Right lobe of liver (tissue), 6 donors: ENCODE measurements around the gene GCKR. TPM values are rescaled to one million over a fixed set of nuclear protein-coding genes. Genes with fewer than 3 reads are reported as not detected.

Source experiments
- ATAC-seq, 4 donors: fragments of 200-7000 bp; cut with Tn5 transposase; one replicate each; pipeline ENCODE4 v1.9.1; 2020; ENCODE audit warnings: mild to moderate bottlenecking in 4 of 4, moderate library complexity in 4 of 4
- DNase-seq, 3 donors: peaks; one replicate each; pipeline ENCODE4 v3.0.0-alpha.2; 2020
- H3K27ac ChIP-seq, 3 donors: fragments of 200-600 bp; one replicate each; pipeline ENCODE4 v1.8.0; 2022
- H3K27me3 ChIP-seq, 2 donors: fragments of 200-600 bp; one replicate each; pipeline ENCODE4 v1.8.0; 2022
- H3K36me3 ChIP-seq, 4 donors: fragments of 200-600 bp; sonication (generic) in 1 of 4; one replicate each; pipeline versions ENCODE4 v1.5.1 to v1.8.0; 2017 to 2022; ENCODE audit warnings: control low read depth in 1 of 4
- H3K4me1 ChIP-seq, 4 donors: fragments of 200-600 bp; sonication (generic) in 1 of 4; one replicate each; pipeline versions ENCODE4 v1.5.1 to v1.8.0; 2017 to 2022; ENCODE audit warnings: control low read depth in 1 of 4
- H3K4me3 ChIP-seq, 3 donors: fragments of 200-600 bp; one replicate each; pipeline ENCODE4 v1.8.0; 2022
- H3K9me3 ChIP-seq, 4 donors: fragments of 200-600 bp; sonication (generic) in 1 of 4; one replicate each; pipeline versions ENCODE4 v1.5.1 to v1.8.0; 2017 to 2022; ENCODE audit warnings: control low read depth in 1 of 4
- CTCF ChIP-seq, 4 donors: fragments of 200-600 bp in 3 of 4; fragments of 450-650 bp in 1 of 4; IDR thresholded peaks; one replicate each; pipeline versions ENCODE4 v1.5.1 to v1.8.0; 2016 to 2022; ENCODE audit warnings: antibody characterized with exemption in 4 of 4, mild to moderate bottlenecking in 2 of 4
- POLR2A ChIP-seq: fragments of 450-650 bp; IDR thresholded peaks from one replicate; pipeline ENCODE4 v1.6.1; 2017; ENCODE audit warnings: antibody characterized with exemption, mild to moderate bottlenecking
- WGBS: methylation state at CpG from one replicate; pipeline ENCODE4 v1.1.6; 2018; ENCODE audit warnings: low coverage, low lambda C conversion rate; ENCODE audit not compliant: insufficient coverage; ENCODE audit errors: missing lambda C conversion rate; 5-methylcytosine and 5-hydroxymethylcytosine counted together
- intact Hi-C, 2 donors: fragments of 100-400 bp; cut with DNase I; formaldehyde crosslinking; loops; one replicate each; pipeline versions ENCODE4 v1.11.2 to v1.14.1; 2022
- long read RNA-seq: library from polyadenylated mRNA; unstranded; transcript quantifications from one replicate; pipeline ENCODE4 v2.0.0, GENCODE V29; 2019
- total RNA-seq, 6 experiments: library from RNA; depleted of rRNA in 2 of 6; stranded (reverse); fragments of >200 nt in 2 of 6; fragmentation: NEBNext Ultra II Directional in 3 of 6; extraction: Animal tissue kit (Norgen Biotek cat#: 25700) in 3 of 6; gene quantifications; one replicate each; pipeline versions ENCODE4 v1.1.0 to v1.2.4, GENCODE V29; 2016 to 2023
- donor health status: DM: no; HTN: yes; CAD: no.
- donor health status: DM: no; HTN: no; CAD: no.
- donor health status: DM: no; HTN: no; CAD: no.
- donor health status: DM: no; HTN: yes; CAD: no.
- donor health status: DM: no; HTN: yes; CAD: no.

The GCKR gene, protein sequence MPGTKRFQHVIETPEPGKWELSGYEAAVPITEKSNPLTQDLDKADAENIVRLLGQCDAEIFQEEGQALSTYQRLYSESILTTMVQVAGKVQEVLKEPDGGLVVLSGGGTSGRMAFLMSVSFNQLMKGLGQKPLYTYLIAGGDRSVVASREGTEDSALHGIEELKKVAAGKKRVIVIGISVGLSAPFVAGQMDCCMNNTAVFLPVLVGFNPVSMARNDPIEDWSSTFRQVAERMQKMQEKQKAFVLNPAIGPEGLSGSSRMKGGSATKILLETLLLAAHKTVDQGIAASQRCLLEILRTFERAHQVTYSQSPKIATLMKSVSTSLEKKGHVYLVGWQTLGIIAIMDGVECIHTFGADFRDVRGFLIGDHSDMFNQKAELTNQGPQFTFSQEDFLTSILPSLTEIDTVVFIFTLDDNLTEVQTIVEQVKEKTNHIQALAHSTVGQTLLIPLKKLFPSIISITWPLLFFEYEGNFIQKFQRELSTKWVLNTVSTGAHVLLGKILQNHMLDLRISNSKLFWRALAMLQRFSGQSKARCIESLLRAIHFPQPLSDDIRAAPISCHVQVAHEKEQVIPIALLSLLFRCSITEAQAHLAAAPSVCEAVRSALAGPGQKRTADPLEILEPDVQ
- 100 to 1,000 TPM in 4 of 6 experiments, 10 to 100 TPM in 2; 57.9 to 164 (median 115) TPM for total RNA-seq
- long read RNA-seq, transcript GCKR-201 (19 exons, 2,186 nt), result major isoform, 13 of 20 reads
- long read RNA-seq, partial matches to known transcripts, result 6 of 20 reads
- long read RNA-seq, other reads (novel, unspliced or antisense), result 1 of 20 reads

DNA sequence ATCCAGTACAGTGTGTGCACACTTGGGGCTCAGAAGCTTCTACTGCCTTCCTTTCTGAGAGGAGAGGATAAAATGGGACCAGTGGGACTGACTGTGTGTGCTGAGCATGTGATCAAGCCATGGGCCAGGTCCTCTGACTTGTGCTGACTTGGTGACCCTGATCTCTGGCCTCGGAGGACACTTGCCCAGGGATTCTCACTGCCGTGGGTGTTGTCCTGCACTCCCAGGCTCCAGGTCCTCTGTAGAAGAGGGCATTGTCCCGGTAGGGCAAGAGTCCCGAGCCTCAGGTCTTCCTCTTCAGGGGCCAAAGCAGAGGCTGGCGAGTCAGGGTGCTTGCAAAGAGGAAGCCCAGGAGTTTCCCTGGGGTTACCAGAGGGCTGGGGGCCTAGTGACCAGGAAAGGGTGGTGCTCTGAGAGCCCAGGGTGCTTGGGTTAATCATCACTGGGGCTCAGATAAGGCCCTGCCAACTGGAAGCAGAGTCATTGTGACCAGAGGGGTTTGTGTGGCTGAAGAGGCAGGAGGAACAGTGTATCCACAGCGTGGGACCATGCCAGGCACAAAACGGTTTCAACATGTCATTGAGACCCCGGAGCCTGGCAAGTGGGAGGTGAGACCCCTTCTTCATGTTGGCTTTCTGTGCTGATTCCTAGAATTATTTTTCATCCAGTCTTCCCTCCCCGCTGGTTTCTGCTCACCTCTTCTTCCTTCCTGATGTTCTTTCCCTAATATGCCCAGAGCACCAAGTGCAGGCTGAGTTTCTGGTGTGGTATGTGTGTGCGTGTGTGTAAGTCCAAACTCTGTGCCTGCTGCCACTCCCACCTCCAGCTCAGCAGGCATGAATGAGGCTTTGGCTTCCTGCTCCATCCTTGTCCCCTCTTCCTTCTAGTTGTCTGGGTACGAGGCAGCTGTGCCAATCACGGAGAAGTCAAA, at the start of gene GCKR:
GCKR (plus strand) TSS at position 483 of the 931 bp plus-strand sequence; CDS start at position 549, 66 bp downstream.
- H3K4me1 ChIP-seq, result peaks cover 0 to 53% (median 13%) of the 10 kb centered on the region in 4 donors
- no peaks in the 10 kb centered on the region for H3K9me3 ChIP-seq
- peak within 1 kb of the TSS; percentile 81 to 95 (median 92) for H3K27ac ChIP-seq
- ATAC-seq (peak; percentile 65 to 74 (median 70)), DNase-seq (peak; percentile 75 to 92 (median 90))
- WGBS, result 31% methylated on average over 7 of the region's 12 CpGs
- H3K4me3 ChIP-seq, result peak within 1 kb of the TSS; percentile 48 to 73 (median 63)
- no peak for TF ChIP-seq CTCF (IDR thresholded peaks at IDR 0.05)
- peak; percentile 79 for TF ChIP-seq POLR2A
- intact Hi-C loops, result no loop called here
- H3K36me3 ChIP-seq, result peaks cover 0 to 6% (median 0%) of the 10 kb centered on the region in 4 donors
- no peaks in the 10 kb centered on the region for H3K27me3 ChIP-seq

DNA sequence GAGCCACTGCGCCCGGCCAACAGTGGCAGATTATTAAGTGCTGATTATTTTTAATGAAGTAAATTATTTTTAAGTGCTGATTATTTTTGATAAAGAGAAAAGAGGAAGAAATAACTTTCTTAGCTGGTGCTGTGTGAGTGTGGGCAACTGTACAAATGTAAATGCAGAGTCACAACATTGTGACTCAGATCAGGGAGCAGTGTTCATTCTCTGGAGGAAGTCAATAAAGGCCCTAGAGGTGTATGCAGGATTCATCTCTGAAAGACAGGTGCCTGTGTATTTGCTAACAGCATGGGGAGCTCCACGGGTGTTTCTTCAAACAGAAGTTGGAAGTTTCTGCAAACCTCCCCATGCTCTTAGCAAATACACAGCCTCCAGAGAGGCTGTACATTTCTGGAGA, 48.3 kb upstream of the GCKR start:
- TF ChIP-seq POLR2A, result no peak
- TF ChIP-seq CTCF (IDR thresholded peaks at IDR 0.05), result no peak
- H3K4me1 ChIP-seq, result no peaks in the 10 kb centered on the region
- no peak for ATAC-seq
- intact Hi-C loops, result no loop called here
- WGBS, result 64% methylated on average over 3 of the region's 3 CpGs
- no peaks in the 10 kb centered on the region for H3K9me3 ChIP-seq
- H3K27ac ChIP-seq, result no peak overlapping the region
- no peaks in the 10 kb centered on the region for H3K27me3 ChIP-seq
- peaks cover 0 to 9% (median 0%) of the 10 kb centered on the region in 4 donors for H3K36me3 ChIP-seq
- no peak overlapping the region for H3K4me3 ChIP-seq
- no peak for DNase-seq

DNA sequence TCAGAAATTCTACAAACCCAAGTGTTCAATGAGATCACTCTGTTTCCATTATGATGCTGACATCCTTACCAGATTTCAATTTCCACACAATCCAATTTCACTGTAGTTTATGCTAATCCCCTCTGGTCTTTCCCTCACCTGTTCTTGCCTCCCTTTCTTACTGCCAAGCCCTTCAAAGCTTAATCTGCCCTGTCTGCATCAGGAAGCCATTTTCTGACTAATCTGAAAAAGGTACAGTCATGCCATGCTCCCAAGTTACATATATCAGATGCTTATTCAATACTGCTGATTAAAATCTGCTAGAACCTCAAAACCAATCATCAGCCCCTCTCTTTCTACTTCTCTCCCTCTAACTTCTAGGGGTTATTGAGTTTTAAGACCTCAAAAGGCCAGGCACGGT, 45.5 kb upstream of the GCKR start:
- Histone ChIP-seq H3K27me3 (no peaks in the 10 kb centered on the region), H3K4me3 (no peak overlapping the region), H3K4me1 (no peaks in the 10 kb centered on the region), H3K36me3 (peaks cover 0 to 18% (median 0%) of the 10 kb centered on the region in 4 donors), H3K27ac (no peak overlapping the region), H3K9me3 (no peaks in the 10 kb centered on the region)
- no peak for ATAC-seq
- DNase-seq, result no peak
- 86% methylated on average over 1 of the region's 1 CpG for WGBS
- no peak for TF ChIP-seq CTCF (IDR thresholded peaks at IDR 0.05)
- no peak for TF ChIP-seq POLR2A
- intact Hi-C loops, result no loop called here

DNA sequence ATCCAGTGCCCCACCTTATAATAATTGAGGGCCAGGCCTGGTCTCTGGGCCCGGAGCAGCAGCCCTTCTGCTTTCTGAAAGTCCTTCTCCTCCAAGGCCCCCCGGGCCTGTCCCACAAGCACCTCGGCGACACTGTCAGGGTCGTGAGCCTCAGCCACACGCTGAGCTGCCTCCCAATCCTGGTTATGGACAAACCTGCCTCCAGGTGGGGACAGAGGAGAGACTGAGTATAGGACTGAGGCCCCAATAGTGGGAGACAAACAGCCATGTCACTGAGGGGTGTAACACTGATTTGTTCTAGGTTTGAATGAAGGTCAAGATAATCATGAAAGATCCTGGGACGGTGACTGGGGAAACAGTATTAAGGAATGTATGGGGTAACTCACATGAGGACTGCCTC, 42.7 kb upstream of the GCKR start:
- no peak for ATAC-seq

More for the DNA sequence above, 42.7 kb upstream of the GCKR start:
- WGBS, result 97% methylated on average over 6 of the region's 7 CpGs
- intact Hi-C loops, result no loop called here
- Histone ChIP-seq H3K27ac (no peak overlapping the region), H3K4me1 (no peaks in the 10 kb centered on the region), H3K9me3 (no peaks in the 10 kb centered on the region), H3K4me3 (no peak overlapping the region), H3K36me3 (peaks cover 0 to 17% (median 0%) of the 10 kb centered on the region in 4 donors), H3K27me3 (no peaks in the 10 kb centered on the region)
- no peak for DNase-seq
- TF ChIP-seq POLR2A, result no peak
